ENCODE measurements around the gene IP6K1.

IP6K1 gene

GRCh38 chr3:49794431-49794830, 8.1 kb upstream of the IP6K1 start:
- Histone ChIP-seq H3K27me3 (ENCODE audit: control insufficient read depth in 5 of 5, insufficient read depth in 4 of 5, low read length in 5 of 5) (no peaks in the 10 kb centered on the region), H3K36me3 (ENCODE audit: control insufficient read depth in 5 of 5, insufficient read depth in 5 of 5, low read length in 5 of 5) (no peaks in the 10 kb centered on the region), H3K4me3 (ENCODE audit: low read depth in 1 of 5, low read length in 5 of 5) (no peak overlapping the region), H3K27ac (ENCODE audit: low read depth, low read length) (no peak overlapping the region), H3K9ac (ENCODE audit: low read length in 5 of 5) (no peak overlapping the region), H3K9me3 (ENCODE audit: control insufficient read depth in 5 of 5, low read length in 5 of 5) (no peaks in the 10 kb centered on the region), H3K4me1 (ENCODE audit: control insufficient read depth in 5 of 5, insufficient read depth in 5 of 5, low read length in 5 of 5) (peaks cover 0 to 2% (median 0%) of the 10 kb centered on the region in 5 donors)

DNA sequence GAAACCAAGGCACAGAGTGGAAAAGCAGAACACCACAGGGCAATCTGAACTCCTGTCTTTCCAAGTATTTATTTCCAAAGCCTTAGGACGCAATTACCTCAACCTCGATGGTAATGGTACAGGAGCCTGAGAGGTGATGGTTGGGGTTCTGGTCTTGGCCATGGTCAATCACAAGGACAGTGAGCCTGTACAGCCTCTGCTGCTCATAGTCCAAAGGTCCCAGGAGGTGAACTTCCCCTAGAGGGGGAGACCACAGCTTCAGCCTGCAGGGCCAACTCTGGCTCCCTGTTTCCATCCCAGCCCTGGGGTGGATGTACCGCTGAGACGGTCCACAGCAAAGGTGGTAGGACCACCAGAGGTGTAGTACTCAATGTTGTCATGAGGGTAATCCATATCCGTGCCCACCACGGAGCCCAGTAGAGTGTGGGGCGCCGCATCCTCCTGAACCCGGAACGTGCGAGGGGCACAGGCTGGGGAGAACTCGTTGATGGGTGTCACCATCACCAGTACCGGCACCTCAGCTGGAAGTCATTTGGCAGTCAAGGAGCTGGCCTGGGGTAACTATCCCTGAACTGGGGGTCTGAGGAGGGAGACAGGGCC, 7.2 kb upstream of the IP6K1 start:
- Histone ChIP-seq H3K36me3 (ENCODE audit: control insufficient read depth in 5 of 5, insufficient read depth in 5 of 5, low read length in 5 of 5) (no peaks in the 10 kb centered on the region), H3K9ac (ENCODE audit: low read length in 5 of 5) (no peak overlapping the region), H3K27me3 (ENCODE audit: control insufficient read depth in 5 of 5, insufficient read depth in 4 of 5, low read length in 5 of 5) (no peaks in the 10 kb centered on the region)

DNA sequence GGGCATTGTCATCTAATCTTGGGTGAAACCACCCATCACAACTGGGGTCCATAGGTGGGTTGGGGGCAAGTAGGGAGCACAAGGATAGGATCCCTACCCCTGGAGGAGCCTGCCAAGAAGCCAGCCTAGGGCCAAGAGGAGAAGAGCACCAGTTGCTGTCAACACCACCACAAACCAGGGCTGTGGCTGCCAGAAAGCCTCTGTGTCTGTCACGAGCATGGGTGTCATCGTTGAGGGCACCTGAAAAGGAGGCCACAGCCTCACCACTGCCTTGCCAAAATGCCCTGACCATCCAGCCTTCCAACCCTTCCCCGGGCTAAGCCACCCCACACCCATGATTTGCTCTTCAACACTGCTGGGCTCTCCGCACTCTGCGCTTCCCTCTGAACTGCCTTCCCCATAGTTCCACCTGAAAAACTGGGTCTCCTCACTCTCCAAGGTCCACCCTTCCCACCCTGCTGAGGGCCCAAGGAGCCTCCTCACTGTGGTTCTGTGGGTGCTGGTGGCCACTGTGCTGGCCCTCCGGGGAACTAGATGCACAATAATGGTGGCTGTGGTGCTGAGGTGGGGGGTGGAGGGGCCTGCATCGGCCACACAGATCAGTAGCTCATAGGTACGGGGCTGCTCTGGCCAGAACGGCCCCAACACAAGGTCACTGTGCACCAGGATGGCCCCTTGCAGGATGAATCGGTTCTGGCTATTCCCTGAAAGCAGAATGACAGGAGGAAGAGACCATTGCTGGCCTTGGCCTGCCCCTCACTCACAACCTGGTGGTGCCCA, 6.2 kb upstream of the IP6K1 start:
- H3K27me3 ChIP-seq (ENCODE audit: control insufficient read depth in 5 of 5, insufficient read depth in 4 of 5, low read length in 5 of 5), result no peaks in the 10 kb centered on the region
- no peak overlapping the region for H3K27ac ChIP-seq (ENCODE audit: low read depth, low read length)
- no peaks in the 10 kb centered on the region for H3K36me3 ChIP-seq (ENCODE audit: control insufficient read depth in 5 of 5, insufficient read depth in 5 of 5, low read length in 5 of 5)
- H3K4me3 ChIP-seq (ENCODE audit: low read depth in 1 of 5, low read length in 5 of 5), result no peak overlapping the region
- H3K9ac ChIP-seq (ENCODE audit: low read length in 5 of 5), result no peak overlapping the region
- H3K9me3 ChIP-seq (ENCODE audit: control insufficient read depth in 5 of 5, low read length in 5 of 5), result no peaks in the 10 kb centered on the region
- H3K4me1 ChIP-seq (ENCODE audit: control insufficient read depth in 5 of 5, insufficient read depth in 5 of 5, low read length in 5 of 5), result peaks cover 0 to under 1% (median 0%) of the 10 kb centered on the region in 5 donors

More for the DNA sequence above, 7.2 kb upstream of the IP6K1 start:
- H3K4me3 ChIP-seq (ENCODE audit: low read depth in 1 of 5, low read length in 5 of 5), result no peak overlapping the region
- H3K27ac ChIP-seq (ENCODE audit: low read depth, low read length), result no peak overlapping the region
- no peaks in the 10 kb centered on the region for H3K9me3 ChIP-seq (ENCODE audit: control insufficient read depth in 5 of 5, low read length in 5 of 5)
- H3K4me1 ChIP-seq (ENCODE audit: control insufficient read depth in 5 of 5, insufficient read depth in 5 of 5, low read length in 5 of 5), result no peaks in the 10 kb centered on the region

DNA sequence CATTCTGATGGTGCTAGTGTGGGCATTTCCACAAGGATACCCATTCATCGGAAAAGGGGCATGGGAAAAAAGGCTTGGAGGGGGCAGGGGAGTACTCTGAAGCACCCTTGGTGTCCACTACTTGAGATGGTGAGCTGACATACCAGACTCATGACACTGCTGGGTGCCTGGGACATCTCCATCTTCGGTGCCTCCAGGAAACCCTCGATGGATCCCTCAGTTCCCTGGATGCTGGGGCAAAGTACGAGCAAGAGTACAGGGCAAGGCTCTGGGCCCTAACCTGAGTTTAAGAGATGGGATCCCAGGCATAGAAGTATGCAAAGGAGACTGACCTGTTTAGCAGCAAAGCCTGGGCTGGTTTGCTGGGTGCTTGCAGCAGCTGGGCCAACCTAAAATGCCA, 5.2 kb upstream of the IP6K1 start:
- no peak overlapping the region for H3K27ac ChIP-seq (ENCODE audit: low read depth, low read length)
- no peaks in the 10 kb centered on the region for H3K27me3 ChIP-seq (ENCODE audit: control insufficient read depth in 5 of 5, insufficient read depth in 4 of 5, low read length in 5 of 5)
- no peaks in the 10 kb centered on the region for H3K9me3 ChIP-seq (ENCODE audit: control insufficient read depth in 5 of 5, low read length in 5 of 5)
- H3K36me3 ChIP-seq (ENCODE audit: control insufficient read depth in 5 of 5, insufficient read depth in 5 of 5, low read length in 5 of 5), result no peaks in the 10 kb centered on the region
- H3K4me3 ChIP-seq (ENCODE audit: low read depth in 1 of 5, low read length in 5 of 5), result no peak overlapping the region
- no peak overlapping the region for H3K9ac ChIP-seq (ENCODE audit: low read length in 5 of 5)
- peaks cover 0 to 9% (median 7%) of the 10 kb centered on the region in 5 donors for H3K4me1 ChIP-seq (ENCODE audit: control insufficient read depth in 5 of 5, insufficient read depth in 5 of 5, low read length in 5 of 5)

GRCh38 chr3:49790626-49791411, 4.5 kb upstream of the IP6K1 start:
- Histone ChIP-seq H3K4me3 (ENCODE audit: low read depth in 1 of 5, low read length in 5 of 5) (no peak overlapping the region), H3K36me3 (ENCODE audit: control insufficient read depth in 5 of 5, insufficient read depth in 5 of 5, low read length in 5 of 5) (no peaks in the 10 kb centered on the region)

GRCh38 chr3:49788056-49788455, 1.7 kb upstream of the IP6K1 start:
- peaks cover 0 to 31% (median 23%) of the 10 kb centered on the region in 5 donors for H3K4me1 ChIP-seq (ENCODE audit: control insufficient read depth in 5 of 5, insufficient read depth in 5 of 5, low read length in 5 of 5)
- no peak overlapping the region for H3K4me3 ChIP-seq (ENCODE audit: low read depth in 1 of 5, low read length in 5 of 5)
- H3K27me3 ChIP-seq (ENCODE audit: control insufficient read depth in 5 of 5, insufficient read depth in 4 of 5, low read length in 5 of 5), result no peaks in the 10 kb centered on the region
- no peak overlapping the region for H3K27ac ChIP-seq (ENCODE audit: low read depth, low read length)
- no peak overlapping the region for H3K9ac ChIP-seq (ENCODE audit: low read length in 5 of 5)
- no peaks in the 10 kb centered on the region for H3K9me3 ChIP-seq (ENCODE audit: control insufficient read depth in 5 of 5, low read length in 5 of 5)
- H3K36me3 ChIP-seq (ENCODE audit: control insufficient read depth in 5 of 5, insufficient read depth in 5 of 5, low read length in 5 of 5), result peaks cover 0 to under 1% (median 0%) of the 10 kb centered on the region in 5 donors

More at GRCh38 chr3:49790626-49791411, 4.5 kb upstream of the IP6K1 start:
- Histone ChIP-seq H3K27ac (ENCODE audit: low read depth, low read length) (no peak overlapping the region), H3K9me3 (ENCODE audit: control insufficient read depth in 5 of 5, low read length in 5 of 5) (no peaks in the 10 kb centered on the region), H3K27me3 (ENCODE audit: control insufficient read depth in 5 of 5, insufficient read depth in 4 of 5, low read length in 5 of 5) (no peaks in the 10 kb centered on the region), H3K4me1 (ENCODE audit: control insufficient read depth in 5 of 5, insufficient read depth in 5 of 5, low read length in 5 of 5) (peaks cover 0 to 12% (median 8%) of the 10 kb centered on the region in 5 donors), H3K9ac (ENCODE audit: low read length in 5 of 5) (no peak overlapping the region)

DNA sequence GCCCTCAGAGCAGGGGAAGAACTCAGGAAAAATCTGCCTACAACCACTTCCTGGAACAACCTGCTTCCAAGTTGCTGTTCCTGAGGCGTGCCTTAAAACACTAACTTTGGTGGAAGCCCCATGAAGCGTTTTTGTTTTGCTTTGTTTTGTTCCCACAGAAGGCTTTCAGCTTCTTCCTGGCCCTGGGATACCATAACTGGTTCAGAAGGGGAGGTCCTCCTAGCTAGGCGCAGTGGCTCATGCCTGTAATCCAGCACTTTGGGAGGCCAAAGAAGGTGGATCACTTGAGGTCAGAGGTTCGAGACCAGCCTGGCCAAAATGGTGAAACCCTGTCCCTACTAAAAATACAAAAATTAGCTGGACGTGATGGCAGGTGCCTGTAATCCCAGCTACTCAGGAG, 1.2 kb upstream of the IP6K1 start:
- no peak overlapping the region for H3K9ac ChIP-seq (ENCODE audit: low read length in 5 of 5)
- H3K27ac ChIP-seq (ENCODE audit: low read depth, low read length), result peak overlapping the region; percentile 94
- H3K36me3 ChIP-seq (ENCODE audit: control insufficient read depth in 5 of 5, insufficient read depth in 5 of 5, low read length in 5 of 5), result peaks cover 0 to 2% (median 0%) of the 10 kb centered on the region in 5 donors
- no peaks in the 10 kb centered on the region for H3K9me3 ChIP-seq (ENCODE audit: control insufficient read depth in 5 of 5, low read length in 5 of 5)
- no peak overlapping the region for H3K4me3 ChIP-seq (ENCODE audit: low read depth in 1 of 5, low read length in 5 of 5)
- H3K27me3 ChIP-seq (ENCODE audit: control insufficient read depth in 5 of 5, insufficient read depth in 4 of 5, low read length in 5 of 5), result no peaks in the 10 kb centered on the region
- H3K4me1 ChIP-seq (ENCODE audit: control insufficient read depth in 5 of 5, insufficient read depth in 5 of 5, low read length in 5 of 5), result peaks cover 0 to 31% (median 23%) of the 10 kb centered on the region in 5 donors

DNA sequence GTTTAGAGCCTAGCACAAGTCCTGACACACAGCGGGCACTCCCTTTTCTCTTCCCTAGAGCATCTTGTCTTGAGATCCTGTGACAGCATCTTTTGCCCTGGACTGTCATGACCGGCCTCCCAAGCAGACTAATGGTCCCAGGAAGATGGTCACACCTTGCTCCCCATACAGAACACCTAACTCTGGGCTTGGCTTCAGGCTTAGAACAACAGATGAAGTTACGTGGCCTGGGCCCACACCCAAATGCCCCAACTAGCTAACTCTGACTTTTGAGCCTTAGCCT, 781 bp upstream of the IP6K1 start:
- Histone ChIP-seq H3K27me3 (ENCODE audit: control insufficient read depth in 5 of 5, insufficient read depth in 4 of 5, low read length in 5 of 5) (no peaks in the 10 kb centered on the region), H3K27ac (ENCODE audit: low read depth, low read length) (peak overlapping the region; percentile 94), H3K4me3 (ENCODE audit: low read depth in 1 of 5, low read length in 5 of 5) (peak overlapping the region; percentile 18 to 94 (median 76)), H3K36me3 (ENCODE audit: control insufficient read depth in 5 of 5, insufficient read depth in 5 of 5, low read length in 5 of 5) (peaks cover 0 to 2% (median 0%) of the 10 kb centered on the region in 5 donors), H3K9me3 (ENCODE audit: control insufficient read depth in 5 of 5, low read length in 5 of 5) (no peaks in the 10 kb centered on the region), H3K9ac (ENCODE audit: low read length in 5 of 5) (peak overlapping the region in 4 of 5 donors; percentile 83 to 87 (median 83)), H3K4me1 (ENCODE audit: control insufficient read depth in 5 of 5, insufficient read depth in 5 of 5, low read length in 5 of 5) (peaks cover 0 to 31% (median 23%) of the 10 kb centered on the region in 5 donors)

DNA sequence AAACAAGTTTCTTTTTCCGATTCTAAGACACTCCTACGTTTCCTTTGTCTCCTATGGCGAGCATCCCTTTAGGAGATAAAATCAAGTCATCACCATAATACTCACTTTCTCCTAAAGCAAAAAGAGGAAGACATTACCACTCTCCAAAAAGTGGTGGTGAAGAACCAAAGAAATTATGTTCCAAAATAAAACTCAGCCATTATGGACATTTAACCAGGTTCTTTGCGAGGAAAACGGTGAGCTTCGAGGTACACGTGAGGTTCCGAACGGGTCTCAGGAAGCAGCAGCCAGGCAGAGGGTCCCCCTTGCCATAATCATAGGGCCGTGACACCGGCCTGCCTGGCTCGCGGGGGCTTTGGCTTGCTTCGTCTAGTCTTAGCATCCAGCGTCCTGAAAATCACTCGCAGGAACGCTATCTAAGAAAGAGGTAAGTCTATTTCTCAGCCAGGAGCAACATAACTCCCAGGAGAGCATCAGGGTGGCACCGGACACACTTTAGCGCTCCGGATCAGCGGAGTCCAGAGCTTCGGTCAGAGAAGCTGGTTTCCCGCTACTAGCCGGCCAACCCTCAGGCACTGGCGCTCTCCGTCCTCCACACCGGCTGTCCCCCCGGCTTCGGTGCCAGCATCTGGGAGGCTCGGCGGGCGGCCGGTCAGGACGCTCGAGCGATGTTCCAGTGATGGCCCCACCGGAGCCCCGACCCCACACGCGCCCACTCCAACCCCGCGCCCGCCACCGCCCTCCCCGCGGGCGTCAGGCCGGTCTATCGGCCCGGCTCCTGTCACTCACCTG, 581 bp downstream of the IP6K1 start:
- Histone ChIP-seq H3K4me1 (ENCODE audit: control insufficient read depth in 5 of 5, insufficient read depth in 5 of 5, low read length in 5 of 5) (peaks cover 0 to 40% (median 28%) of the 10 kb centered on the region in 5 donors), H3K27me3 (ENCODE audit: control insufficient read depth in 5 of 5, insufficient read depth in 4 of 5, low read length in 5 of 5) (no peaks in the 10 kb centered on the region), H3K4me3 (ENCODE audit: low read depth in 1 of 5, low read length in 5 of 5) (peak overlapping the region; percentile 86 to 97 (median 92))

More for the DNA sequence above, 581 bp downstream of the IP6K1 start:
- H3K36me3 ChIP-seq (ENCODE audit: control insufficient read depth in 5 of 5, insufficient read depth in 5 of 5, low read length in 5 of 5), result peaks cover 3 to 7% (median 6%) of the 10 kb centered on the region in 5 donors
- peak overlapping the region; percentile 94 for H3K27ac ChIP-seq (ENCODE audit: low read depth, low read length)
- no peaks in the 10 kb centered on the region for H3K9me3 ChIP-seq (ENCODE audit: control insufficient read depth in 5 of 5, low read length in 5 of 5)
- peak overlapping the region; percentile 83 to 95 (median 89) for H3K9ac ChIP-seq (ENCODE audit: low read length in 5 of 5)

Data from subcutaneous abdominal adipose tissue (tissue), 5 donors.